ENCODE data around the gene SPARC.

The SPARC gene

GRCh38 chr5:151630088-151630487 is 56.6 kb downstream of the SPARC start:
- H3K36me3 ChIP-seq (ENCODE audit: control insufficient read depth in 2 of 2, insufficient read depth in 2 of 2, low read length in 2 of 2) = no peaks in the 10 kb centered on the region
- no peaks in the 10 kb centered on the region for H3K9me3 ChIP-seq (ENCODE audit: control insufficient read depth in 2 of 2, low read length in 2 of 2)
- no peak overlapping the region for H3K27ac ChIP-seq (ENCODE audit: low read depth in 2 of 2, low read length in 2 of 2)
- H3K4me3 ChIP-seq (ENCODE audit: low read length in 2 of 2) = no peak overlapping the region
- H3K4me1 ChIP-seq (ENCODE audit: control insufficient read depth in 2 of 2, insufficient read depth in 2 of 2, low read length in 2 of 2) = no peaks in the 10 kb centered on the region
- no peaks in the 10 kb centered on the region for H3K27me3 ChIP-seq (ENCODE audit: control insufficient read depth in 2 of 2, insufficient read depth in 2 of 2, low read length in 2 of 2)
- no peak overlapping the region for H3K9ac ChIP-seq (ENCODE audit: low read depth in 1 of 2, low read length in 2 of 2)

- no peaks in the 10 kb centered on the region for H3K4me1 ChIP-seq (ENCODE audit: control insufficient read depth in 2 of 2, insufficient read depth in 2 of 2, low read length in 2 of 2)
- no peaks in the 10 kb centered on the region for H3K27me3 ChIP-seq (ENCODE audit: control insufficient read depth in 2 of 2, insufficient read depth in 2 of 2, low read length in 2 of 2)
- H3K36me3 ChIP-seq (ENCODE audit: control insufficient read depth in 2 of 2, insufficient read depth in 2 of 2, low read length in 2 of 2) = no peaks in the 10 kb centered on the region
- H3K9me3 ChIP-seq (ENCODE audit: control insufficient read depth in 2 of 2, low read length in 2 of 2) = no peaks in the 10 kb centered on the region
- H3K4me3 ChIP-seq (ENCODE audit: low read length in 2 of 2) = no peak overlapping the region
- no peak overlapping the region for H3K9ac ChIP-seq (ENCODE audit: low read depth in 1 of 2, low read length in 2 of 2)
- H3K27ac ChIP-seq (ENCODE audit: low read depth in 2 of 2, low read length in 2 of 2) = no peak overlapping the region
Measured at GRCh38 chr5:151628112-151628823, 58.4 kb downstream of the SPARC start.

DNA sequence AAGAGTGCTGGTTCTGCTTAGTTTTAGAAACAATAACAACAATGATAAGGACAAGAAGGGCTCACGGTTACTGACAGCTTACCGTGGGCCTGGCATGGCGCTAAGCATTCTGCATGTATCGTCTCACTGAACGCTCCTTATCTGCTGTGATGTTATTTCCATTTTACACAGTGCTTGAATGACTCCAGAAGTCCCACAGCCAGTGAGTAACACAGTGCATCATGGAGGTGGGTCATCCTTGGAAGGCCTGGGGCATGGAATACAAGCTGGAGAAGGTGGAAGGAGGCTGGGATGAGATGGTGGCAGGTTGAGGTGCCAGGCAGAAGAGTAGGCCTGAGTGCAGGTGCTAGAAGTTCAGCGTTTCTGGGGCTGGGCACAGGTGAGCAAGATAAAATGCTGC is 59.1 kb downstream of the SPARC start:
- Histone ChIP-seq H3K9me3 (ENCODE audit: control insufficient read depth in 2 of 2, low read length in 2 of 2) (no peaks in the 10 kb centered on the region), H3K36me3 (ENCODE audit: control insufficient read depth in 2 of 2, insufficient read depth in 2 of 2, low read length in 2 of 2) (no peaks in the 10 kb centered on the region), H3K4me1 (ENCODE audit: control insufficient read depth in 2 of 2, insufficient read depth in 2 of 2, low read length in 2 of 2) (no peaks in the 10 kb centered on the region), H3K27me3 (ENCODE audit: control insufficient read depth in 2 of 2, insufficient read depth in 2 of 2, low read length in 2 of 2) (peaks cover 0 to under 1% of the 10 kb centered on the region in 2 donors), H3K27ac (ENCODE audit: low read depth in 2 of 2, low read length in 2 of 2) (no peak overlapping the region), H3K4me3 (ENCODE audit: low read length in 2 of 2) (no peak overlapping the region), H3K9ac (ENCODE audit: low read depth in 1 of 2, low read length in 2 of 2) (no peak overlapping the region)

- Histone ChIP-seq H3K36me3 (ENCODE audit: control insufficient read depth in 2 of 2, insufficient read depth in 2 of 2, low read length in 2 of 2) (no peaks in the 10 kb centered on the region), H3K9ac (ENCODE audit: low read depth in 1 of 2, low read length in 2 of 2) (no peak overlapping the region), H3K4me1 (ENCODE audit: control insufficient read depth in 2 of 2, insufficient read depth in 2 of 2, low read length in 2 of 2) (no peaks in the 10 kb centered on the region), H3K9me3 (ENCODE audit: control insufficient read depth in 2 of 2, low read length in 2 of 2) (no peaks in the 10 kb centered on the region), H3K27ac (ENCODE audit: low read depth in 2 of 2, low read length in 2 of 2) (no peak overlapping the region), H3K4me3 (ENCODE audit: low read length in 2 of 2) (no peak overlapping the region), H3K27me3 (ENCODE audit: control insufficient read depth in 2 of 2, insufficient read depth in 2 of 2, low read length in 2 of 2) (peaks cover 0 to 3% of the 10 kb centered on the region in 2 donors)
Measured at GRCh38 chr5:151625285-151625684, 61.4 kb downstream of the SPARC start.

GRCh38 chr5:151624476-151624875 is 62.2 kb downstream of the SPARC start:
- Histone ChIP-seq H3K9me3 (ENCODE audit: control insufficient read depth in 2 of 2, low read length in 2 of 2) (no peaks in the 10 kb centered on the region), H3K27me3 (ENCODE audit: control insufficient read depth in 2 of 2, insufficient read depth in 2 of 2, low read length in 2 of 2) (peaks cover 0 to 3% of the 10 kb centered on the region in 2 donors), H3K4me1 (ENCODE audit: control insufficient read depth in 2 of 2, insufficient read depth in 2 of 2, low read length in 2 of 2) (no peaks in the 10 kb centered on the region), H3K4me3 (ENCODE audit: low read length in 2 of 2) (no peak overlapping the region), H3K9ac (ENCODE audit: low read depth in 1 of 2, low read length in 2 of 2) (no peak overlapping the region), H3K27ac (ENCODE audit: low read depth in 2 of 2, low read length in 2 of 2) (no peak overlapping the region), H3K36me3 (ENCODE audit: control insufficient read depth in 2 of 2, insufficient read depth in 2 of 2, low read length in 2 of 2) (no peaks in the 10 kb centered on the region)

DNA sequence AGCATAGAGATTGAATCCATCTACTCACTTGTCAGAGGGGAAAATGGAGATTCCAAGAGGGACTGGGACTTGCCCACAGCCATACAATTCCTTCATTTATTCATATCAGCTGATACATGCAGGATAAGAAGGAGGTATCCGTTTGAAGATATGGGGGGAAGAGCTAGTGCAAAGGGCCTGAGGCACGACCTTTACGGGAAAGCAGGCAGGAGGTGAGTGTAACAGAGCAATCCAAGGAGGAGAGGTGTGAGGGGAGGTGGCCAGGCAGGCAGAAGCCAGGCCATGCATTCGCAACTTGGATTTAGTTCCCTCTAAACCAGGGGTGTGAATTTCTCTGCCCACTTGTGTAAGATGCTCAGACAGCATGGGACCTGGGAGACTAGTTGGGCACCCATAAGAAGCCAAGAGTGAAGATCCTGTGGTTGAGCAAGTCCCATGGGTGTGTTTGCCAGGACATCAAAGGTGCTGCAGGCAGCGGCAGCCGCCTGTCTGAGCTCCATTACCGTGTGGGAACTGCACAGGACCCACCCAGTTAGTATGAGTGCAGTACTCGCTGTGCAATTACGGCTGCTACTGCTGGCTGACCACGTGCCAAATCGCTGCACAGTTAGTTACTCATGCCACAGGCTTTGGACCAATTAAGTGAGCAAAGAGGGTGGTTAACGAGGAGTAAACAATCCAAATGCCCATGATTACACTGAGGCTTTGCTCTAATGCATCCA is 64.2 kb downstream of the SPARC start:
- Histone ChIP-seq H3K4me3 (ENCODE audit: low read length in 2 of 2) (no peak overlapping the region), H3K9me3 (ENCODE audit: control insufficient read depth in 2 of 2, low read length in 2 of 2) (no peaks in the 10 kb centered on the region), H3K9ac (ENCODE audit: low read depth in 1 of 2, low read length in 2 of 2) (no peak overlapping the region), H3K27me3 (ENCODE audit: control insufficient read depth in 2 of 2, insufficient read depth in 2 of 2, low read length in 2 of 2) (peaks cover 0 to 5% of the 10 kb centered on the region in 2 donors), H3K36me3 (ENCODE audit: control insufficient read depth in 2 of 2, insufficient read depth in 2 of 2, low read length in 2 of 2) (no peaks in the 10 kb centered on the region), H3K27ac (ENCODE audit: low read depth in 2 of 2, low read length in 2 of 2) (no peak overlapping the region), H3K4me1 (ENCODE audit: control insufficient read depth in 2 of 2, insufficient read depth in 2 of 2, low read length in 2 of 2) (no peaks in the 10 kb centered on the region)

- Histone ChIP-seq H3K4me3 (ENCODE audit: low read length in 2 of 2) (no peak overlapping the region), H3K27ac (ENCODE audit: low read depth in 2 of 2, low read length in 2 of 2) (no peak overlapping the region), H3K4me1 (ENCODE audit: control insufficient read depth in 2 of 2, insufficient read depth in 2 of 2, low read length in 2 of 2) (no peaks in the 10 kb centered on the region), H3K9ac (ENCODE audit: low read depth in 1 of 2, low read length in 2 of 2) (no peak overlapping the region), H3K9me3 (ENCODE audit: control insufficient read depth in 2 of 2, low read length in 2 of 2) (no peaks in the 10 kb centered on the region), H3K27me3 (ENCODE audit: control insufficient read depth in 2 of 2, insufficient read depth in 2 of 2, low read length in 2 of 2) (peaks cover 0 to 5% of the 10 kb centered on the region in 2 donors), H3K36me3 (ENCODE audit: control insufficient read depth in 2 of 2, insufficient read depth in 2 of 2, low read length in 2 of 2) (no peaks in the 10 kb centered on the region)
Measured at GRCh38 chr5:151620461-151620840, 66.3 kb downstream of the SPARC start.

- no peaks in the 10 kb centered on the region for H3K36me3 ChIP-seq (ENCODE audit: control insufficient read depth in 2 of 2, insufficient read depth in 2 of 2, low read length in 2 of 2)
- no peaks in the 10 kb centered on the region for H3K4me1 ChIP-seq (ENCODE audit: control insufficient read depth in 2 of 2, insufficient read depth in 2 of 2, low read length in 2 of 2)
- no peaks in the 10 kb centered on the region for H3K9me3 ChIP-seq (ENCODE audit: control insufficient read depth in 2 of 2, low read length in 2 of 2)
- H3K4me3 ChIP-seq (ENCODE audit: low read length in 2 of 2) = no peak overlapping the region
- H3K9ac ChIP-seq (ENCODE audit: low read depth in 1 of 2, low read length in 2 of 2) = no peak overlapping the region
- peaks cover 0 to 5% of the 10 kb centered on the region in 2 donors for H3K27me3 ChIP-seq (ENCODE audit: control insufficient read depth in 2 of 2, insufficient read depth in 2 of 2, low read length in 2 of 2)
- H3K27ac ChIP-seq (ENCODE audit: low read depth in 2 of 2, low read length in 2 of 2) = no peak overlapping the region
Measured at GRCh38 chr5:151619812-151620460, 66.8 kb downstream of the SPARC start.

DNA sequence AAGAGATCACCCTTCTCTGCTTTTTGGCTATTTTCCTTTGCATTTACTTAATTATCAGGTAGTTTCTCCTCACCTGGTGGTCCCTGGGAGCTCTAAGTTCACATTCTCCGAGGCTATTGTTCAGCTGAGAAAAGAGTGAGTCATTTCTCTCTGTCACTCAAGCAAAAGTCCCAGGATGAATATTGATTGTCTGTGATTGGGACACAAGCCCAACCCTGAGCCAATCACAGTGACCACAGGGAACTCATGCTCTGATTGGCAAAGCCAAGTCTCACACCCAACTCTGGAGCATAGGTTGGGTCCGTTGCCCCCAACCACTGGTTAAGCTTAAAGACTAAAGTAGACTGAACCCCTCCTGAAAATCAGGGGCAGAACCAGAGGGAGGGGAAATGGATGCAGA is 67.8 kb downstream of the SPARC start:
- H3K9me3 ChIP-seq (ENCODE audit: control insufficient read depth in 2 of 2, low read length in 2 of 2) = no peaks in the 10 kb centered on the region
- no peak overlapping the region for H3K27ac ChIP-seq (ENCODE audit: low read depth in 2 of 2, low read length in 2 of 2)
- H3K27me3 ChIP-seq (ENCODE audit: control insufficient read depth in 2 of 2, insufficient read depth in 2 of 2, low read length in 2 of 2) = peaks cover 0 to 5% of the 10 kb centered on the region in 2 donors
- H3K4me1 ChIP-seq (ENCODE audit: control insufficient read depth in 2 of 2, insufficient read depth in 2 of 2, low read length in 2 of 2) = no peaks in the 10 kb centered on the region
- no peak overlapping the region for H3K9ac ChIP-seq (ENCODE audit: low read depth in 1 of 2, low read length in 2 of 2)
- H3K36me3 ChIP-seq (ENCODE audit: control insufficient read depth in 2 of 2, insufficient read depth in 2 of 2, low read length in 2 of 2) = no peaks in the 10 kb centered on the region
- H3K4me3 ChIP-seq (ENCODE audit: low read length in 2 of 2) = no peak overlapping the region

Data from mucosa of rectum (tissue), 2 donors.